ENCODE results near the gene SCAMP4. TPM values are rescaled to one million over a fixed set of nuclear protein-coding genes. Genes with fewer than 3 reads are reported as not detected.
A peak's percentile ranks its signal among the peaks of the same experiment; 100 is the strongest.

SCAMP4 gene
- total RNA-seq, 1 experiment from 2014 or later = 63.3 TPM

GRCh38 chr19:1944916-1945561 lies 39.8 kb downstream of the SCAMP4 start:
- intact Hi-C loops (cut with micrococcal nuclease) = no loop called here
- Histone ChIP-seq H3K9ac (ENCODE audit: low read length) (no peak overlapping the region), H3K27ac (ENCODE audit: low read depth, low read length) (peak overlapping the region; percentile 20; the same call in 1 of the 2 replicates), H3K36me3 (ENCODE audit: control insufficient read depth in 1 of 2, insufficient read depth in 2 of 2, low read length in 2 of 2) (0 out of 4 replicates have a peak, but pooled peaks cover 0 to 6% of the 10 kb centered on the region in 2 experiments), H3K27me3 (ENCODE audit: insufficient read depth, low read length) (no peaks in the 10 kb centered on the region), H2AFZ (ENCODE audit: low read depth, low read length, poor library complexity, severe bottlenecking) (no peak overlapping the region), H3K4me3 (replicated peaks in 1 of 2; ENCODE audit: low read depth in 1 of 2, low read length in 2 of 2) (no peak overlapping the region), H3K9me2 (ENCODE audit: insufficient read depth) (no peaks in the 10 kb centered on the region), H3K4me2 (ENCODE audit: low read length) (0 out of 2 replicates have a peak overlapping the region, but pooled peaks have one; percentile 41), H3K9me3 (ENCODE audit: control insufficient read depth in 1 of 2, insufficient read depth in 1 of 2, low read depth in 1 of 2, low read length in 2 of 2) (no peaks in the 10 kb centered on the region), H3K4me1 (ENCODE audit: control insufficient read depth in 1 of 2, insufficient read depth in 2 of 2, low read length in 2 of 2) (peaks cover 14 to 56% of the 10 kb centered on the region in 2 experiments; a peak in 3 of 4 replicates), H4K20me1 (ENCODE audit: insufficient read depth) (no peaks in the 10 kb centered on the region), H3K79me2 (ENCODE audit: insufficient read depth, low read length) (peaks cover 83% of the 10 kb centered on the region)
- TF ChIP-seq EZH2 (IDR thresholded peaks at IDR 0.05) = no peak
- no peak for TF ChIP-seq SRF (IDR thresholded peaks at IDR 0.05; ENCODE audit: low read depth)
- TF ChIP-seq SIN3A (IDR thresholded peaks at IDR 0.05; ENCODE audit: low read depth) = no peak
- no peak for TF ChIP-seq RAD21 (IDR thresholded peaks at IDR 0.05; ENCODE audit: low read depth)
- no peak for TF ChIP-seq ATF3 (IDR thresholded peaks at IDR 0.05)
- TF ChIP-seq MAX (IDR thresholded peaks at IDR 0.05) = no peak
- DNase-seq (ENCODE audit: low read depth, low spot score) = no peak
- ATAC-seq = no peak
- no TSS peak for BruUV-seq (replicated peaks)
- CTCF ChIA-PET = no interaction called here
- RAD21 ChIA-PET (ENCODE audit: low non-redundant PET in 1 of 2, low total read pairs in 2 of 2, uncharacterized antibody in 2 of 2, unreplicated experiment in 2 of 2) = no interaction called here
- POLR2A ChIA-PET = no interaction called here

- DNase-seq (ENCODE audit: low read depth, low spot score) (no peak), ATAC-seq (peak; percentile 69)
- CTCF ChIA-PET = interaction anchor here (0.7 kb wide), 1 partner anchor 9 kb away, joined by 3 read pairs; no protein-coding TSS in a partner anchor
These were observed 40.7 kb downstream of the SCAMP4 start for GRCh38 chr19:1945899-1946298.

More at GRCh38 chr19:1945899-1946298, 40.7 kb downstream of the SCAMP4 start:
- BruUV-seq (replicated peaks) = no TSS peak
- peak overlapping the region; percentile 17; the same call in 1 of the 2 replicates for H3K9ac ChIP-seq (ENCODE audit: low read length)
- H3K4me1 ChIP-seq (ENCODE audit: control insufficient read depth in 1 of 2, insufficient read depth in 2 of 2, low read length in 2 of 2) = peaks cover 12 to 51% of the 10 kb centered on the region in 2 experiments; a peak in 3 of 4 replicates
- H3K9me2 ChIP-seq (ENCODE audit: insufficient read depth) = no peaks in the 10 kb centered on the region
- peak overlapping the region; percentile 41; the same call in 1 of the 2 replicates for H3K4me2 ChIP-seq (ENCODE audit: low read length)
- peak in 2 of 3 experiments; percentile 70 to 87; a peak in 5 of 6 replicates for TF ChIP-seq CTCF (IDR thresholded peaks at IDR 0.05 in 2 of 3, conservative IDR thresholded peaks at IDR 0.05 in 1 of 3; ENCODE audit: borderline replicate concordance in 1 of 3, insufficient read depth in 1 of 3, low read depth in 2 of 3, low read length in 2 of 3)
- no peak for TF ChIP-seq SRF (IDR thresholded peaks at IDR 0.05; ENCODE audit: low read depth)
- intact Hi-C loops (cut with micrococcal nuclease) = no loop called here
- ChIA-PET RAD21 (ENCODE audit: low non-redundant PET in 1 of 2, low total read pairs in 2 of 2, uncharacterized antibody in 2 of 2, unreplicated experiment in 2 of 2) (no interaction called here), POLR2A (no interaction called here)
- 0 out of 4 replicates have a peak, but pooled peaks cover 0 to 6% of the 10 kb centered on the region in 2 experiments for H3K36me3 ChIP-seq (ENCODE audit: control insufficient read depth in 1 of 2, insufficient read depth in 2 of 2, low read length in 2 of 2)
- no peaks in the 10 kb centered on the region for H3K27me3 ChIP-seq (ENCODE audit: insufficient read depth, low read length)
- H3K4me3 ChIP-seq (replicated peaks in 1 of 2; ENCODE audit: low read depth in 1 of 2, low read length in 2 of 2) = no peak overlapping the region
- H3K9me3 ChIP-seq (ENCODE audit: control insufficient read depth in 1 of 2, insufficient read depth in 1 of 2, low read depth in 1 of 2, low read length in 2 of 2) = no peaks in the 10 kb centered on the region
- H2AFZ ChIP-seq (ENCODE audit: low read depth, low read length, poor library complexity, severe bottlenecking) = no peak overlapping the region
- H3K27ac ChIP-seq (ENCODE audit: low read depth, low read length) = peak overlapping the region; percentile 29; the same call in 1 of the 2 replicates
- no peaks in the 10 kb centered on the region for H4K20me1 ChIP-seq (ENCODE audit: insufficient read depth)
- H3K79me2 ChIP-seq (ENCODE audit: insufficient read depth, low read length) = peaks cover 92% of the 10 kb centered on the region

Measured in HCT116 (cell line).